Cardiac fibroblast (primary cell): Measurements from ENCODE around the gene FASTK.

ENCODE experiments used
- DNase-seq, 2 donors: peaks; one replicate each; pipeline versions ENCODE4 v3.0.0 to v3.0.0-alpha.2; 2010; ENCODE audit warnings: low read depth in 2 of 2
- H3K4me3 ChIP-seq, 2 donors: replicated peaks in 1 of 2; 1 replicate in 1 of 2; 2 replicates in 1 of 2; pipeline ENCODE4 v1.5.1; 2011; ENCODE audit warnings: low read depth in 2 of 2, low read length in 2 of 2, mild to moderate bottlenecking in 2 of 2, moderate library complexity in 1 of 2
- TF ChIP-seq, protein P1 (sequence below): IDR thresholded peaks from one replicate; pipeline ENCODE4 v1.5.1; 2011; ENCODE audit warnings: low read depth, mild to moderate bottlenecking, low read length, inconsistent platforms

Gene FASTK

DNA sequence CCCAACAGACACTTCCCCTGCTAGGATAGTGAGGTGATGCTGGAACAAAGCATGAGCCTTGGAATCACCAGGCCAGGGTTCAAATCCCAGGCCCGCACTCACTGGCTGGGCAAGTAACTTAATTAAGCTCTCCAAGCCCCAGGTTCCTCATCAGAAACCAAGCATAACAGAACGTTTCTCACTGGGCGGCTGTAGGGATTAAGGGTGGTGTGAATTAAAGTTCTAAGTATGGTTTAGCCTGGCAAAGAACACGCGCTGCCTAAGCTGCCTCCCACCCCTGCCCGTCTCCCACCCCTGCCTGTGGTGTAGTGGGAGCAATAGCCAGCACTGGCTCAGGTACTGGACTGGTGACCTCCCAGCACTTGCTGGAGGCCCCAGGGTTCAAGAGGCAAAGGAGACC lies 15.6 kb downstream of the FASTK start:
- no peak overlapping the region for H3K4me3 ChIP-seq
- TF ChIP-seq, protein P1, sequence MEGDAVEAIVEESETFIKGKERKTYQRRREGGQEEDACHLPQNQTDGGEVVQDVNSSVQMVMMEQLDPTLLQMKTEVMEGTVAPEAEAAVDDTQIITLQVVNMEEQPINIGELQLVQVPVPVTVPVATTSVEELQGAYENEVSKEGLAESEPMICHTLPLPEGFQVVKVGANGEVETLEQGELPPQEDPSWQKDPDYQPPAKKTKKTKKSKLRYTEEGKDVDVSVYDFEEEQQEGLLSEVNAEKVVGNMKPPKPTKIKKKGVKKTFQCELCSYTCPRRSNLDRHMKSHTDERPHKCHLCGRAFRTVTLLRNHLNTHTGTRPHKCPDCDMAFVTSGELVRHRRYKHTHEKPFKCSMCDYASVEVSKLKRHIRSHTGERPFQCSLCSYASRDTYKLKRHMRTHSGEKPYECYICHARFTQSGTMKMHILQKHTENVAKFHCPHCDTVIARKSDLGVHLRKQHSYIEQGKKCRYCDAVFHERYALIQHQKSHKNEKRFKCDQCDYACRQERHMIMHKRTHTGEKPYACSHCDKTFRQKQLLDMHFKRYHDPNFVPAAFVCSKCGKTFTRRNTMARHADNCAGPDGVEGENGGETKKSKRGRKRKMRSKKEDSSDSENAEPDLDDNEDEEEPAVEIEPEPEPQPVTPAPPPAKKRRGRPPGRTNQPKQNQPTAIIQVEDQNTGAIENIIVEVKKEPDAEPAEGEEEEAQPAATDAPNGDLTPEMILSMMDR, result no peak
- no peak for DNase-seq

DNA sequence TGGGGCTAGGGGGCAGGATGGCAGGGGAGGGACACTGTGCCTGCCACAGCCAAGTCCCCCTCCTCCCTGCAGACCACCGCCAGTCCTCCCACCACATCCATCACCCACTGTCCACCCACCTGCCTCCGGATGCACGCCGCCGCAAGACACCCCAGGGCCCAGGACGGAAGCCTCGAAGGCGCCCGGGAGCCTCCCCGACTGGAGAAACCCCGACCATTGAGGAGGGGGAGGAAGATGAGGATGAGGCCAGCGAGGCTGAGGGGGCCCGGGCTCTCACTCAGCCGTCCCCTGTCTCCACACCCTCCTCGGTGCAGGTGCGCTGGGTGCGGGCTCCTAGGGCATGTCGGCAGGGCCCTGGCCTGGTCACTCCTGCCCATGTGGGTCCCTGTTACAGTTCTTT lies 16.2 kb downstream of the FASTK start:
- no peak for DNase-seq
- TF ChIP-seq, protein P1, result no peak
- H3K4me3 ChIP-seq, result no peak overlapping the region

DNA sequence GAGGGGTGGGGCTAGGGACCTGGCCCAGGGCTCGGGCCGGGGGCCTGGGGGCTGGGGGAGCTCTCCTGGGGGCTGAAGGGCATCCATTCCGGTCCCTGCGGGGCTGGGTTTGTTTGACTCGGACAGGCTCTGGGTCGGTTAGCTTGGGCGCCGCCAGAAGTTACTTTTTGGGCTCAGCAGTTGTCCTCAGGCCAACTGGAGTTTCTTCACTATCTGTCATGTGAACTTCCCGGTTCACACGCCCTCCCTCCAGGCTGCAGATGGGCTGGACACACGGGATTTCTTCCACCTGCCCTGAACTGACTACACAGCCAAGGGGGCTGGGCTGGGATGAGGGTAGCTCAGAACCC lies 17.4 kb downstream of the FASTK start:
- peak; percentile 67 to 70 for DNase-seq
- H3K4me3 ChIP-seq, result no peak overlapping the region
- TF ChIP-seq, protein P1, result no peak

DNA sequence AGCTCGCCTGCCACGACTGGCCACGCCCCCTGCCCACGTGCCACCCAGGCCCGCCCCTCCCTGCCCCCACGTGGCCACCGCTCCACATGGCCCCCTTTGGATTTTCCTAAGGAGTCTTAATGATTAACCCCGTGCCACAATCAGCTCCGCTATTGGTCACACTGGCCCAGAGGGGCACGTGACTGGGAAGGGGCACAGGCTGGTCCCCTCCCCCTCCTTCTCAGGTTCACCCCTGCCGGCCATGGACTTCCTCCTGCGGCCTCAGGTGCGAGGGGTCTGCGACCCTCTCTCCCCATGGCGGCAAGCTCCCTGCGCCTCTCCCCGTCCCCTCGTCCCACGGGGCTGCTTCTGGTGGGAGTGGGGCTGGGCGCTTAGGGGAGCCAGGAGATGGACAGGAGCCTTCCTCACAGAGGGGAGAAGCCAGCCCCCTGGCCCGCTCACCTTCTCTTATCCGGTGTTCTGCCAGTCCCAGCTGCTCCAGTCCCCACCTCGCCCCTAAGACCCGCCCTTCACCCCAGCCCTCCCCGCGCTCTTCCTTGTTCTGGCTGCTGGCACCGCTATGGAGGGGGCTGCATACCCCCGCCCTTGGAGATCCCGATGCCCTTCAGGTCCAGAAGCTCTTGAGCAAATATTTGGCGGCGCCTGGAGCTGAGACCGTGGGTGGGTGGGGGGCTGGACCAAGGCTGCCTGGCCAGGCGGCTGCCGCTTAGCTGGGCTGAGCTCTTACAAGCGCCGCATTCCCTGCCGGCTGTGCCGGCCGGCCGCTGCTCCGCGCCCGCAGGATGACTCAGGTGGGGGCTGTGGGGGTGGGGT lies 18.0 kb downstream of the FASTK start:
- peak overlapping the region; percentile 23 to 26 for H3K4me3 ChIP-seq
- TF ChIP-seq, protein P1, result no peak
- peak; percentile 67 to 69 for DNase-seq

DNA sequence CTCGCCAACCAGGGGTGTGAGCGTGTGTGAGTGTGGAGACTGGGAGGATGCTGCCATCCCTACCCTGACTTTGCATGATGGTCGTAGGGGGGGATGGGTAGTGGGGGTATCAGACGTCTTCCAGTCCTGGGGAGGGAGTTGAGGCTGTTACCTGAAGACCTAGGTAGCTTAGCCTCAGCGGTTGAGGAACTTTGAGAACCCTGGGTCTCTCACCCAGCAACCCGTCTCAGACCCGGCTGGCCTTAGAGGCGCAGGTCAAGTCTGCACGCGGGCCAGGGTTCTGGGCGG lies 18.6 kb downstream of the FASTK start:
- no peak overlapping the region for H3K4me3 ChIP-seq
- DNase-seq, result no peak
- TF ChIP-seq, protein P1, result no peak

DNA sequence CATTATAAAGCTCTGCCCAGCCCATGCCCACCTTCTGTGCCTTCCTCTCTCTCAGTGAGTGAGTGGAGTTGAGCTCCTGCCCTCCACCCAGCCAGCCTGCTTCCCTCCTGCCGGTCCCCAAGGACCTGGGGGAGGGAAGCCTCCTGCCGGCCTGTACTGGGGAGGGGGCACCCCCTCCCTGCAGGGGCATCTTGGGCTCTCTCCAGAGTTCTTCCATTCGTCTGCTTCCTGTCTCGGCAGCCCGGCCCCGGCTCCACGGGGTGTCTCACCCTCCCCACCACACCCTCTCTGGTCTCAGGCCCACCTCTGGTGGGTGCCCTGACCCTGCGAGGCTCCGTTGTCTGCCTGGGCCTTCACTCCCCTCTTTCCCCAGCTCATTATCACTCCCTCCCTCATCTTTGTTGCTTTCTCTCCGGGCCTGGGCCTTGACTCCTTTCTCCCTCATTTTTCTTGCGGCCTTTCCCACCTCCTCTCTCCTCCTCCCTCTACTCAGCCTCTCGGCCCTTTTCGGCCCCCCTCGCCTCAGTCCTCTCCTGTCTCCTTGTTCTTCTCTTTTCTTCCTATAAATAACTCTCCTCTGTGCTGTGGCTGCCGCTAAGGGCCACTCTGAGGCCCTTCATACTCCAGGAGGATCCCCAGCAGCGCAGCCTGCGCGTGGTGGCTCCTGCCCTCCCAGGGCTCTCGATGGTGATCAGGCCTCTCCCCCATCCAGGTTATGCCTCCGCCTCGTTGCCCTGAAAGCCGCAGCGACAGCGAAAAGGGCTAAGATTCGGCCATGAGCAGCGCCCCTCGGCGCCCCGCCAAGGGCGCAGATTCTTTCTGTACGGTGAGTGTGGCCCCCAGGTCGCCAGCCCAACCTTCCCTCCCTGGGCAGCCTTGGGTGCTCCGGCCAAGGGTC lies 19.1 kb downstream of the FASTK start:
- H3K4me3 ChIP-seq, result peak overlapping the region; percentile 69 to 80
- TF ChIP-seq, protein P1, result no peak
- DNase-seq, result peak in 1 of 2 donors; percentile 28
